ENCODE results near the gene PRKAA1. TPM values are rescaled to one million over a fixed set of nuclear protein-coding genes. Genes with fewer than 3 reads are reported as not detected.

The PRKAA1 gene
- total and polyA plus RNA-seq, 2 of the 13 experiments (the other 11 are each of a cell fraction or from before 2014, with no cell fraction given), result 36.6 to 58.0 TPM

DNA sequence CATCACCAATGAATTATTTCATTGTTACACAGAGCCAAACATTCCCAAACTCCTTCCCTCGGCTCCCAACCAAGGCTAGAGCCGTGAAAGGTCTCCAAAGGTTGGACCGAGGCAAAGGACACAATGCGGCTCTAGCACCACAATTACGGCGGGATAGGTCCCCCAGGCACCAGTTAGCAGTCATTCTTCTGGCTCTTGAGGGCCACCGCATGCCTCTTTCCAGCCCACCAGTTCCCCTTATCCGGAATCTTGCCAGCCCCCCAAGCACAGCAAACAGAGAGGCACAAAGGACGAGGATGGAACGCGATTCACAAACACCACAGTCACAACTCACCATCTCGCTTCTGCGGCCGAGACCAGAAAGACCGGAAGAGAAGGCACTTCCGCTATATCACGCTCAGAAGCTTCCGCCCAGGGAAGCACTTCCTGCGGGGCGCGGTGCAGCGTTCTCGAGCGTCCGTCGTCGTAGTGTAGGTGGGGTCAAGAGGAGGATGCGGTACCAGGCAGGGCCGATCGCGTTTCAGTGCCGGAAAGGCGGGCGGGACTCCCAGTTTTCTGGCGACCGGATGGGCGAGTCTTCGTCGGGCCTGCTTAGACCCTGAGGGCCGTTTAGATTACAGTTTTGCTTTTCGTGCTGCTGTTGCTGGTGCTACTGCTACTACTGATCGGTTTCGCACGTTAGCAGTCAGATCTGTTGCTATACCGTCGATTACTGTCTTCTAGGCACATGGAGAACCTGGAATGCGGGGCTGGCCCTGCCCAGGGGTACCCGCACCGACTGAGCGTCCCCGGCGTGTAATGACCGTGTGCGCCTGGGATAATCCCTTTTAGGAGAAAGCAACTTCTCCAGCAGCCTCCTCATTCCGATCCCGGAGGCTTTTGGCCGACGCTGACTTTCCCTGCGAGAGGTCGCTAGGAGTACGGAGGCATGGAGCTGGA is 36.9 kb upstream of the PRKAA1 start, which contains the start of gene RPL37 (continued):
- TF ChIP-seq ZNF350 (CRISPR knock-in tag; IDR thresholded peaks at IDR 0.05; ENCODE audit: borderline replicate concordance, low read depth) (peak; percentile 99), ZNF34 (CRISPR knock-in tag; IDR thresholded peaks at IDR 0.05; ENCODE audit: borderline replicate concordance) (peak; percentile 98), KLF12 (CRISPR knock-in tag; IDR thresholded peaks at IDR 0.05; ENCODE audit: borderline replicate concordance) (peak; percentile 95), STAT5B (CRISPR knock-in tag; IDR thresholded peaks at IDR 0.05) (peak; percentile 89), ZNF792 (CRISPR knock-in tag; IDR thresholded peaks at IDR 0.05) (peak; percentile 97), SCMH1 (CRISPR knock-in tag; IDR thresholded peaks at IDR 0.05; ENCODE audit: borderline replicate concordance) (no peak), ZNF619 (CRISPR knock-in tag; IDR thresholded peaks at IDR 0.05) (peak; percentile 88; the same call in 1 of the 2 replicates), PITX1 (CRISPR knock-in tag; IDR thresholded peaks at IDR 0.05) (peak; percentile 75), REL (CRISPR knock-in tag; conservative IDR thresholded peaks at IDR 0.05) (0 out of 2 replicates have a peak, but pooled peaks have one; percentile 24), ZNF550 (CRISPR knock-in tag; IDR thresholded peaks at IDR 0.05; ENCODE audit: borderline replicate concordance) (0 out of 2 replicates have a peak, but pooled peaks have one; percentile 24), HHEX (CRISPR knock-in tag; IDR thresholded peaks at IDR 0.05) (no peak; the same call in 1 of the 2 replicates), ZNF296 (CRISPR knock-in tag; conservative IDR thresholded peaks at IDR 0.05) (no peak), SIX1 (CRISPR knock-in tag; IDR thresholded peaks at IDR 0.05; ENCODE audit: borderline replicate concordance) (peak; percentile 82; the same call in 1 of the 2 replicates), REPIN1 (CRISPR knock-in tag; IDR thresholded peaks at IDR 0.05; ENCODE audit: borderline replicate concordance, low read depth) (peak; percentile 98), KMT2A (CRISPR knock-in tag; IDR thresholded peaks at IDR 0.05) (peak; percentile 100), GTF3A (CRISPR knock-in tag; conservative IDR thresholded peaks at IDR 0.05) (no peak; the same call in 1 of the 2 replicates), NFIC (IDR thresholded peaks at IDR 0.05; ENCODE audit: low read length) (peak; percentile 75), TMF1 (CRISPR knock-in tag; IDR thresholded peaks at IDR 0.05; ENCODE audit: low read depth) (peak; percentile 64), ZNF615 (CRISPR knock-in tag; IDR thresholded peaks at IDR 0.05; ENCODE audit: borderline replicate concordance) (peak; percentile 97)
- TF ChIP-seq, protein P1, sequence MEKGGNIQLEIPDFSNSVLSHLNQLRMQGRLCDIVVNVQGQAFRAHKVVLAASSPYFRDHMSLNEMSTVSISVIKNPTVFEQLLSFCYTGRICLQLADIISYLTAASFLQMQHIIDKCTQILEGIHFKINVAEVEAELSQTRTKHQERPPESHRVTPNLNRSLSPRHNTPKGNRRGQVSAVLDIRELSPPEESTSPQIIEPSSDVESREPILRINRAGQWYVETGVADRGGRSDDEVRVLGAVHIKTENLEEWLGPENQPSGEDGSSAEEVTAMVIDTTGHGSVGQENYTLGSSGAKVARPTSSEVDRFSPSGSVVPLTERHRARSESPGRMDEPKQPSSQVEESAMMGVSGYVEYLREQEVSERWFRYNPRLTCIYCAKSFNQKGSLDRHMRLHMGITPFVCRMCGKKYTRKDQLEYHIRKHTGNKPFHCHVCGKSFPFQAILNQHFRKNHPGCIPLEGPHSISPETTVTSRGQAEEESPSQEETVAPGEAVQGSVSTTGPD (CRISPR knock-in tag; IDR thresholded peaks at IDR 0.05), result peak; percentile 23; the same call in 1 of the 2 replicates
- TF ChIP-seq, protein P2, sequence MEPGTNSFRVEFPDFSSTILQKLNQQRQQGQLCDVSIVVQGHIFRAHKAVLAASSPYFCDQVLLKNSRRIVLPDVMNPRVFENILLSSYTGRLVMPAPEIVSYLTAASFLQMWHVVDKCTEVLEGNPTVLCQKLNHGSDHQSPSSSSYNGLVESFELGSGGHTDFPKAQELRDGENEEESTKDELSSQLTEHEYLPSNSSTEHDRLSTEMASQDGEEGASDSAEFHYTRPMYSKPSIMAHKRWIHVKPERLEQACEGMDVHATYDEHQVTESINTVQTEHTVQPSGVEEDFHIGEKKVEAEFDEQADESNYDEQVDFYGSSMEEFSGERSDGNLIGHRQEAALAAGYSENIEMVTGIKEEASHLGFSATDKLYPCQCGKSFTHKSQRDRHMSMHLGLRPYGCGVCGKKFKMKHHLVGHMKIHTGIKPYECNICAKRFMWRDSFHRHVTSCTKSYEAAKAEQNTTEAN (CRISPR knock-in tag; conservative IDR thresholded peaks at IDR 0.05), result peak; percentile 63; the same call in 1 of the 2 replicates
- TF ChIP-seq, protein P3, sequence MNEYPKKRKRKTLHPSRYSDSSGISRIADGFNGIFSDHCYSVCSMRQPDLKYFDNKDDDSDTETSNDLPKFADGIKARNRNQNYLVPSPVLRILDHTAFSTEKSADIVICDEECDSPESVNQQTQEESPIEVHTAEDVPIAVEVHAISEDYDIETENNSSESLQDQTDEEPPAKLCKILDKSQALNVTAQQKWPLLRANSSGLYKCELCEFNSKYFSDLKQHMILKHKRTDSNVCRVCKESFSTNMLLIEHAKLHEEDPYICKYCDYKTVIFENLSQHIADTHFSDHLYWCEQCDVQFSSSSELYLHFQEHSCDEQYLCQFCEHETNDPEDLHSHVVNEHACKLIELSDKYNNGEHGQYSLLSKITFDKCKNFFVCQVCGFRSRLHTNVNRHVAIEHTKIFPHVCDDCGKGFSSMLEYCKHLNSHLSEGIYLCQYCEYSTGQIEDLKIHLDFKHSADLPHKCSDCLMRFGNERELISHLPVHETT (CRISPR knock-in tag; conservative IDR thresholded peaks at IDR 0.05), result peak; percentile 94
- TF ChIP-seq, protein P4, sequence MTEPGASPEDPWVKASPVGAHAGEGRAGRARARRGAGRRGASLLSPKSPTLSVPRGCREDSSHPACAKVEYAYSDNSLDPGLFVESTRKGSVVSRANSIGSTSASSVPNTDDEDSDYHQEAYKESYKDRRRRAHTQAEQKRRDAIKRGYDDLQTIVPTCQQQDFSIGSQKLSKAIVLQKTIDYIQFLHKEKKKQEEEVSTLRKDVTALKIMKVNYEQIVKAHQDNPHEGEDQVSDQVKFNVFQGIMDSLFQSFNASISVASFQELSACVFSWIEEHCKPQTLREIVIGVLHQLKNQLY (CRISPR knock-in tag; IDR thresholded peaks at IDR 0.05), result peak; percentile 56; the same call in 1 of the 2 replicates

Data from HepG2 (cell line).